SH-SY5Y (cell line): ENCODE data around the gene ANKHD1.

Experiments used
- GATA2 ChIP-seq: IDR thresholded peaks from 2 replicates; pipeline ENCODE4 v1.6.1; 2011; ENCODE audit warnings: mild to moderate bottlenecking, low read depth, low read length
- GATA3 ChIP-seq: IDR thresholded peaks from 2 replicates; pipeline ENCODE4 v1.6.1; 2011; ENCODE audit warnings: low read depth, mild to moderate bottlenecking, low read length, moderate library complexity

DNA sequence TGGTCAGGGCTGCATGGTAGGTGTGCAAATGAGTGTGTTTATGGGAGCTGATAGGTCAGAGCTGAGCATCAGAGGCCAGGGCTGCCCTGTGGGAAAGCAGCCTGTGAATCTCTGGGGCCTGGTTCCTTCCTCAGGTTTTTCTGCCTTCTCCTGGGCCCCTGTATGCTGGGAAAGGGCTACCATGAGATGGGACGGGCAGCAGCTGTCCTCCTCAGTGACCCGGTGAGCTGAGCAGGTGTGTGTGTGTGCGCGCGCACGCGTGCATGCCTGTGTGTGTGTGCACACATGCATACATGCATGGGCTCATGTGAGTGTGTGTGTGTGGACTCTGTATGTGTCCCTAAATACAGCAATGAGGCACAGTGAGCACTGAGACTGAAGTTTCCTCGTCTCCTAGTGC, 39.3 kb upstream of the ANKHD1 start:
- TF ChIP-seq GATA2 = no peak
- TF ChIP-seq GATA3 = no peak
